HG03558 (cell line): ENCODE data around the gene ASPSCR1.

ENCODE experiments used
- ATAC-seq: cut with Tn5 transposase; IDR thresholded peaks from one replicate; pipeline ENCODE4 v1.9.1; 2021; ENCODE audit warnings: moderate number of reproducible peaks; ENCODE audit not compliant: unreplicated experiment; ENCODE audit errors: extremely low read depth

ASPSCR1 gene

GRCh38 chr17:82008941-82009405 is 31.5 kb downstream of the ASPSCR1 start:
- no peak for ATAC-seq

- no peak for ATAC-seq
Measured at GRCh38 chr17:82009413-82009812, 32.0 kb downstream of the ASPSCR1 start.

GRCh38 chr17:82010575-82011525 is 33.4 kb downstream of the ASPSCR1 start:
- no peak for ATAC-seq

- ATAC-seq: no peak
Measured at GRCh38 chr17:82011617-82012187, 34.3 kb downstream of the ASPSCR1 start.

- ATAC-seq: no peak
Measured at GRCh38 chr17:82012261-82012639, 34.8 kb downstream of the ASPSCR1 start.

GRCh38 chr17:82012640-82013295 is 35.3 kb downstream of the ASPSCR1 start:
- ATAC-seq: no peak

GRCh38 chr17:82013341-82013740 is 35.9 kb downstream of the ASPSCR1 start:
- no peak for ATAC-seq

- no peak for ATAC-seq
Measured at GRCh38 chr17:82013772-82014321, 36.4 kb downstream of the ASPSCR1 start.

GRCh38 chr17:82014432-82014831 is 37.0 kb downstream of the ASPSCR1 start:
- ATAC-seq: no peak

- ATAC-seq: no peak
Measured at GRCh38 chr17:82014971-82015310, 37.5 kb downstream of the ASPSCR1 start.

- no peak for ATAC-seq
Measured at GRCh38 chr17:82015311-82015971, 38.0 kb downstream of the ASPSCR1 start.

GRCh38 chr17:82016061-82016874 is 38.8 kb downstream of the ASPSCR1 start:
- no peak for ATAC-seq

- no peak for ATAC-seq
Measured at GRCh38 chr17:82016875-82017459, 39.5 kb downstream of the ASPSCR1 start.

GRCh38 chr17:82017612-82018151 is 40.3 kb downstream of the ASPSCR1 start:
- no peak for ATAC-seq

- ATAC-seq: no peak
Measured at GRCh38 chr17:82018152-82018988, 40.9 kb downstream of the ASPSCR1 start.

GRCh38 chr17:82018989-82019689 is 41.7 kb downstream of the ASPSCR1 start:
- ATAC-seq: no peak
